ENCODE results near the gene HTRA2. TPM values are rescaled to one million over a fixed set of nuclear protein-coding genes. Genes with fewer than 3 reads are reported as not detected.

Gene HTRA2
- total RNA-seq, 2 experiments from 2014 or later: 52.2 to 87.2 TPM

DNA sequence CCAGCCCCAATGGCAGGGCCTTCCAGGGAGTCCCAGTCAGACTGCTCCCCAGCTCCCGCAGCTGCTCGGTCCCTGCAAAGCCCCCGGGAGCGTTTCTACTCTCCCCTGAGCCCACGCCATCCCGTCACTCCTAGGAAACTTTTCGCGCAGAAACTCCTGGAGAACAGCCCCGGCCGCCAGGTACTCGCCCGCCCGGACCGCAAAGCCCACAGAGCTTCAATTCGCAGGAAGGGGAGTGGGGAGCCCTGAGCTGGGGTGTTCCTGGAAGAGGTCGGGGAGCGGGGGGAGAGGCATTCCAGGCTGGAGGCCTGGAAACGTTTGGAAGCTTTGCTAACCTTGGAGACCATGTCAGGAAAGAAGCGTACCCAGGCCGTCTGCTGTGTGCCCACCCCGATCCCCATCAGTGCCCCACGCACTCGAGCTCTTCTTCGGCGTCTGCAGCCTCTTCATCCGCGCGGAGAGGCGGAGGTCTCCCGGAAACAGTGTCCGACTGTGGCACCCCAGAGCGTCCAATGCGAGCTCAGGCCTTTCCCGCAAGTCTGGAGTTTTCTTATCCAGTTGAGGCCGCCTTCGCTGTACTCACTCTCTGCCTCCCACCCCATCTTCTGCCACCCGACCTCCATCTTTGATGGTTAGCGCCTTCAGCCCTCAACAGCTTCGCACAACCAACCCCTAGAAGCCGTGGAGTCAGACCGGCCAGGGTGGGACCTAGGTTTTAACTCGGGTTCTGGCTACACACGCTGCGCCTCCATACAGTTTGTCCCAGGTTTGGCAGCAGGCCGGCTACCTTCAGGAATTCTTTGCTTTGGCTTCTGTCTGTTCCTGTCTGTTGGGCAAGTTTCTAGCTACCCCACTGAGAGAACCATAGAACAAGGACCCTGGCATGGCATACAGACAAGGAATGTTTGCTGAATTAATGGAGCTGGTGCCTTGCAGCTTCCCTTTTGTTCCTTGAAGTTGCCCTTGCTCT is 25.9 kb upstream of the HTRA2 start:
- no peaks in the 10 kb centered on the region for H3K9me3 Mint-ChIP-seq (ENCODE audit: low read depth)
- ATAC-seq (no peak), DNase-seq (no peak)
- peak overlapping the region; percentile 77 for H3K4me3 Mint-ChIP-seq
- H3K36me3 Mint-ChIP-seq: peaks cover 10% of the 10 kb centered on the region
- H3K27me3 Mint-ChIP-seq: peaks cover 37% of the 10 kb centered on the region
- peaks cover 57% of the 10 kb centered on the region for H3K4me1 Mint-ChIP-seq
- peak overlapping the region; percentile 63 for H3K27ac Mint-ChIP-seq
- CTCF ChIA-PET: interaction anchor here (0.9 to 6.9 kb wide), 17 partner anchors 10 to 354 kb away, joined by 3 to 39 read pairs (median 4); partner anchors contain the start of genes AUP1, CCDC142, DQX1 and HTRA2

DNA sequence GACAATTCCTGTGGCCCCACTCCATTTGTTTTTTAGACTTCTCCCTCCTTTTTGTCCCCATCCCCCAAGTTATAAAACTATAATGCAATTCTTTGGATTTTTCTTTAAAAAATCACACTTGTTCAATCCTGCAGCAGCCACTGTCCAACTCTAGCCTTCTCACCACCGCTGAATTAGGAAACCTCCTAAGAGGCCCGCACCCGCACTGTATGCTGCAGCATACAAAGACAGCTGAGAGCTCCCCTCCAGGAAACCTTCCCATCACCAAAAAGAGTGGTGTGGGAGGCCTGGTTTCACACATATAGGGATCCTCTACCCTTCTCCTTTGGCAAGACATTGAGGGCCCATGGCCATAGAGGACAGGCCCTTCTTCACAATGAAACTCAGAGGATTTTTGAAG is 25.1 kb upstream of the HTRA2 start:
- H3K4me3 Mint-ChIP-seq: no peak overlapping the region
- no peak overlapping the region for H3K27ac Mint-ChIP-seq
- H3K9me3 Mint-ChIP-seq (ENCODE audit: low read depth): no peaks in the 10 kb centered on the region
- H3K27me3 Mint-ChIP-seq: peaks cover 32% of the 10 kb centered on the region
- CTCF ChIA-PET: interaction anchor here (1.3 to 6.9 kb wide), 4 partner anchors 9 to 83 kb away, joined by 3 to 39 read pairs (median 22); partner anchors contain the start of genes AUP1, CCDC142, HTRA2 and TLX2
- ATAC-seq: no peak
- peaks cover 10% of the 10 kb centered on the region for H3K36me3 Mint-ChIP-seq
- no peak for DNase-seq
- H3K4me1 Mint-ChIP-seq: peaks cover 52% of the 10 kb centered on the region

DNA sequence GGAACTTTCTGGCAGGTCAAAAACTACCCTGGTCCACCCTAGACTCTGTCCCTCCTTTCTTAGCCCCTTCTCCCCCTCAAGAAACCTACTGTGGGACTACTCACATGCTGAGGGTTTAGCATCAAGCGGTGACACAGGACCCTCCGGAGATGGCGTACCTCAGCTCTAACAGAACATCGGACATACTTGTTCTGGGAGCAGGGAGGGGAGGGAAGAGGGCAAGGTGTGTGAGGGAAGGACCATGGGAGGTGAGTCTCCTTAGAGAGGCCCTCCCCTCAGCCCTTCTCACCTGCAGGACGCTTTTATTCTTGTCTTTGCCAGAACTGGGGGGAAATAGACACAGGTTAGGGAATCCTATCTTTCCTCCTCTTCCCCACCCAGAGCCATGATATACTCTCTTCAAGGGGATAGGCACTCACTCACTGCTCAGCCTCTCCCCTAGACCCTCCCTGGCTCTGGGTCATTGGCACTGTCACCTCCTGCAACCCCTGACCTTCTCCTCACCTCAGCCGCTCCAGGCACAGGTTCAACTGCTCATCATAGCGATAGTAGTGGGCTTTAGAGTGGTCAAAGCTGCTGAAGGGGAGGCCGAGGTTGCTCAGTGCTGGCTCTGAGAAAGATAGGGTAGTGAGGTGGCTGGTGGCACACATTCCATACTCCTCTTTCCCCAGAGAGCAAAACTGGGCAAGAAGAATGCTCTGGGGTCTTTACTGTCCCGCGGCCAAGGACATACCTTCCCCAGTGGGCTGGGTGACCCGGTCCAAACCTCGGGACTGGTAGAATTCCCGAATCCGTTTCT is 24.1 kb upstream of the HTRA2 start:
- no peak overlapping the region for H3K4me3 Mint-ChIP-seq
- peaks cover 55% of the 10 kb centered on the region for H3K4me1 Mint-ChIP-seq
- H3K27ac Mint-ChIP-seq: no peak overlapping the region
- peaks cover 24% of the 10 kb centered on the region for H3K27me3 Mint-ChIP-seq
- CTCF ChIA-PET: interaction anchor here (1.3 to 6.9 kb wide), 6 partner anchors 8 to 82 kb away, joined by 3 to 39 read pairs (median 15); partner anchors contain the start of genes AUP1, CCDC142, HTRA2 and TLX2
- no peaks in the 10 kb centered on the region for H3K9me3 Mint-ChIP-seq (ENCODE audit: low read depth)
- DNase-seq (no peak), ATAC-seq (no peak)
- peaks cover 10% of the 10 kb centered on the region for H3K36me3 Mint-ChIP-seq

DNA sequence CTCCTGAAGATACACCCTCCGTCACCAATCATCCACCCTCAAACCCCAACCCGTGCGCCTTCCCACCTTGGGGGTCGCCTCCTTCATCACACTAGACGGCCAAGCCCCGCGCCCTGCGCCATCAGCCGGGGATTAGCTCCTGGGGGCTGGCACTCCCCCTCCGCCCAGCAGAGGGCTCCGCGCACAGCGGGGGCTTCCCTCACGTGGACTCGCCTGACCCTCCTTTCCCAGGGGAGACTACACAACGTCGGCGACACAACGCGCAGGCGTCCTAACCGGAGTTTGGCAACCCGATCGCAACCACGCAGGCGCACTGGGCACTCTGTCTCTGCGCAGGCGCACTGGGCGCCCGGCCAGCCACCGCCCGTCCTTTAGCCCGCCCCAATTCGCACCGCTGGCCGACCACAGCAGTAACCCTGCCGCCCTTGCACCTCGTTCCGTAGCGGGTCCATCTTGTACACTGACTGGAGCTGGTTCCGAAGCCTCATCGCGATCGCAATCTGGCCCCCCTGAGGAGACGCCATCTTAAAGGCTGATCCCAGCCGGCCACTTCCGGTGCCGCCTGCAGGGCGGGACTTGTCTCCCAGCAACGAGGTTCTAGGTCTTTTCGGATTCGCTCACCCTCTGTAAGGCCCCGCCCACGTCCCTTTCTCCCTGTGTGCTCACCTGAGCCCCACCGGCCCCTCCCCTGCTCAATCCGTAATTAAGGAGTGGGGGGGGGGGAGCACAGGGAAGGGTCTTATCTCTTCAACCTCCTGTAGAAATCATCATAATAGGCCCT is 22.4 kb upstream of the HTRA2 start, which contains the start of gene PCGF1:
TSS of gene PCGF1 (minus strand) at position 551 of the 781 bp plus-strand sequence. CDS start at position 524, 27 bp downstream.
- H3K27me3 Mint-ChIP-seq: peaks cover 24% of the 10 kb centered on the region

DNA sequence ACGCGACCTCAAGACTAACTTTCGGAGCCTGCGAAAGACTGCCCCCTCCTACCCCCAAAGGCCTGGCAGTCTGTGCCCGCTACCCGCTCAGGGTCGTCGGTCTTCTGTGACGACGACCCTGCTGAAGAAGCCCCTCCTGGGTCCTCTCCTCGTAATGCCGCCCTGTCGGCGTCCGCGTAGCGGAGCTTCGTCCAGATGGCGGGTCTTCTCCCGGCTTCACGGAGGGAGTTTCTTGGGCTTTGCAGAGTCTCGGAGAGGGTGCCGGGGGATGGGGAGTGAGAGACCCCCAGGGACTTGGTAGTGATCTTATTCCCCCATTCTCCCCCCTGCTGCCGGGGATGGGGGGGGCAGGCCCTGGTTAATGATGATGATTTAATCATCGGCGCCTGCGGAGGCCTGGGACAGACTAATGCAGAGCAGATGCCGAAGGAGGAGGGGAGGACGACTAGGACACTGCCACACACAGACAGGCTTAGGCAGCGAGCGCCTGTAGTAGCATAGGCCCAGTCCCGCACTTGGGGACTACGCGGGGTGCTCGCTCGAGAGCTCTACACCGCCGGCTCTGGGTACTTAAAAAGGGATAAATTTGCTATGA is 21.7 kb upstream of the HTRA2 start:
- Mint-ChIP-seq H3K27me3 (peaks cover 26% of the 10 kb centered on the region), H3K9me3 (ENCODE audit: low read depth) (no peaks in the 10 kb centered on the region), H3K4me3 (peak overlapping the region; percentile 90), H3K36me3 (peaks cover 10% of the 10 kb centered on the region), H3K27ac (peak overlapping the region; percentile 99), H3K4me1 (peaks cover 54% of the 10 kb centered on the region)
- CTCF ChIA-PET: interaction anchor here (1.2 to 2.5 kb wide), 8 partner anchors 15 to 79 kb away, joined by 3 to 14 read pairs (median 5); partner anchors contain the start of genes CCDC142, INO80B, MRPL53 and TTC31
- ATAC-seq (no peak), DNase-seq (no peak)

More for the DNA sequence above, 22.4 kb upstream of the HTRA2 start, which contains the start of gene PCGF1:
- Mint-ChIP-seq H3K9me3 (ENCODE audit: low read depth) (no peaks in the 10 kb centered on the region), H3K27ac (peak within 1 kb of the TSS; percentile 99), H3K4me3 (peak within 1 kb of the TSS; percentile 90), H3K36me3 (peaks cover 10% of the 10 kb centered on the region), H3K4me1 (peaks cover 59% of the 10 kb centered on the region)
- DNase-seq: peak; percentile 99
- CTCF ChIA-PET: interaction anchor here (0.9 to 2.5 kb wide), 10 partner anchors 8 to 82 kb away, joined by 3 to 14 read pairs (median 4); partner anchors contain the start of genes CCDC142, INO80B, MRPL53 and TTC31
- ATAC-seq: peak; percentile 88

DNA sequence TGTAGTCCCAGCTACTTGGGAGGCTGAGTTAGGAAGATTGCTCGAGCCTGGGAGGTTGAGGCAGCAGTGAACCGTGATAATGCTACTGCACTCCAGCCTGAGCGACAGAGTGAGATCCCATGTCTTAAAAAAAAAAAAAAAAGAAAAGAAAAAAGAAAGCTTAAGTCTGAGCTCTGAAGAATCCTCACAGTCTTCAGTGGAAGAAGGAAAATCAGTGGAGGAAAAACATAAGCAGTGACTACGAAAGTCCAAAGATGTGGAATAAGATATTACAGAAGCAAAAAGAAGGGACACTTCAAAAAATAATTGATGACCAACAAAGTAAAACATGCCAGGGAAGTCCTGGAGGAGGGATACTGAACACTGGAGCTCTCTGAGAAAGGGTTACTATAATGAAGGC is 19.5 kb upstream of the HTRA2 start:
- Mint-ChIP-seq H3K9me3 (ENCODE audit: low read depth) (no peaks in the 10 kb centered on the region), H3K27me3 (peaks cover 36% of the 10 kb centered on the region), H3K27ac (no peak overlapping the region), H3K4me3 (no peak overlapping the region), H3K4me1 (peaks cover 46% of the 10 kb centered on the region), H3K36me3 (peaks cover 3% of the 10 kb centered on the region)
- ATAC-seq (no peak), DNase-seq (no peak)
- CTCF ChIA-PET: interaction anchor here (0.6 to 2.3 kb wide), 5 partner anchors 10 to 37 kb away, joined by 3 to 6 read pairs (median 4); partner anchors contain the start of genes CCDC142, LBX2, MRPL53 and TTC31

DNA sequence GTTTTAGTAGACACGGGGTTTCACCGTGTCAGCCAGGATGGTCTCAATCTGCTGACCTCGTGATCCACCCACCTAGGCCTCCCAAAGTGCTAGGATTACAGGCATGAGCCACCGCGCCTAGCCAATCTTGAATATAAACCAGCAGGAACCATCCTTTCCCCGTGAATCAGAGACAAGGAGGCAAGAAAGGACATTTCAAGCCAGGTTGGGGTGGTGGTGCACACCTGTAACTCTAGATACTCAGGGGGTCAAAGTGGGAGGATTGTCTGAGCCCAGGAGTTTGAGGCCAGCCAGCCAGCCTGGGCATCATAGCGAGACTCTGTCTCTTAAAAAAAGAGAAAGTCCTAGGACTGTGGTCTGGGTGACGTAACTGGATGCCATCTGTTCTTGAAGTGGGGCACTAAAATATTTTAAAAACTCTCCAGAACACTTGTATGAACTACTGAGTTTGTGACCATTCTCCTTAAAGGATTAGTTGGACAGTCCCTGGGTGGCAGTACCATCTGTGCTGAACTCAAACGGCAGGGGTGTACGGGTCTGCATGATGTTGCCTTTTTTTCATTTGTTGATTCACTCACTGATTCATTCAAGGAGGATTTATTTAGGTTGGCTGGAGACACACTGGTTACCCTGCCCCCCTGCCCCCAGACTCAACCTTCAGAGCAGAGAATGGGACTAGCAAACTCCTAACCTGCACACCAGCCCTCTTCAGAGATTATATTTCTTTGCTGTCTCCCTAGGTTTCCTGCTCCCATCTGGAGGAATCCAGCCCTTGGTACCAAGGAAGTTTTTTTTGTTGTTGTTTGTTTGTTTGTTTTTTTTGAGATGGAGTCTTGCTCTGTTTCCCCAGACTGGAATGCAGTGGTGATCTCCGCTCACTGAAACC is 18.4 kb upstream of the HTRA2 start:
- Mint-ChIP-seq H3K4me3 (no peak overlapping the region), H3K27me3 (peaks cover 45% of the 10 kb centered on the region), H3K9me3 (ENCODE audit: low read depth) (no peaks in the 10 kb centered on the region), H3K27ac (no peak overlapping the region), H3K36me3 (peaks cover 3% of the 10 kb centered on the region), H3K4me1 (peaks cover 48% of the 10 kb centered on the region)
- CTCF ChIA-PET: interaction anchor here (4.2 kb wide), 1 partner anchor 7 kb away, joined by 21 read pairs; no protein-coding TSS in a partner anchor
- ATAC-seq (no peak), DNase-seq (no peak)

DNA sequence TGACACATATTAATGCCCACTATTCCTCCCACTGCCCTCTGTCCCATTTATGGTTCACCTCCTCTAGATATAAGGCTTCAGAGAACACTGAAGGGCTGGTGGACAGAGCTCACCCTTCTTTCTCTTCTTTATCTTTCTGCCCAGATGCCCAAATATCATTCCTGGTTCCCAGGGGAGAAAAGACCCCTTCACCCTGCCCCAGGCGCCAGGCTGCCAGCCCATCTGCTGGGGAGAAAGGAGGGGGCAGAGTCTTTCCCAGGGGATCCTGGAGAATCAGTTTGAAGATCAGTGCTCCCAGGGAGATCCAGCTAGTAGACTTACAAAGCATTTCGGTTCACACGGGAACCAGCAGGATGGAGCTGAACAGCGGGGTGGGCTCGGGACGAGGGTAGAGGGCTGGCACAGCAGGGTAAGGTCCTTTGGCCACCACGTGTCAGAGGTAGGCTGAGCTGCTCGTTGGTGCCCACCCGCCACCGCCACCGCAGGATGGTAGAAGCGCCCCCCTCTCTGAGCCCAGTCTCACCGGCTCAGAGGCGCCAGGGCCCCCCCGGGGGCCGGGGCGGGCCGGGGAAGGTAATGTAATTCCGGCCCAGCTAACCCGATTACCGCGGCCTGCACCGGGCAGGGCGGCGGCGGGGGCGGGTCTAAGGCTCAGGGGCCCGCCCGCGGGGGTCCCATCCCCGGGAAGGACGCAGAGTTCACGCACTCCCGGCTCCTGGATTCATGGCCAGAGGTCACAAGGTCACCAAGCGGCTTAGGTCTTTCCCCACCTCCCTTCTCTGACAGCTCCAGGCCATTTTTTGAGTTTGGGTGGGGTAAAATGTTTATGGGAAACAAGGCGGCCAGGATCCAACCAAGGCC is 16.8 kb upstream of the HTRA2 start:
- no peak for DNase-seq
- Mint-ChIP-seq H3K4me1 (peaks cover 45% of the 10 kb centered on the region), H3K27ac (no peak overlapping the region), H3K4me3 (peak overlapping the region; percentile 46), H3K36me3 (peaks cover 5% of the 10 kb centered on the region), H3K27me3 (peaks cover 62% of the 10 kb centered on the region), H3K9me3 (ENCODE audit: low read depth) (no peaks in the 10 kb centered on the region)
- no peak for ATAC-seq
- CTCF ChIA-PET: interaction anchor here (0.7 to 4.2 kb wide), 5 partner anchors 9 to 53 kb away, joined by 3 to 21 read pairs (median 4); partner anchors contain the start of gene LBX2

DNA sequence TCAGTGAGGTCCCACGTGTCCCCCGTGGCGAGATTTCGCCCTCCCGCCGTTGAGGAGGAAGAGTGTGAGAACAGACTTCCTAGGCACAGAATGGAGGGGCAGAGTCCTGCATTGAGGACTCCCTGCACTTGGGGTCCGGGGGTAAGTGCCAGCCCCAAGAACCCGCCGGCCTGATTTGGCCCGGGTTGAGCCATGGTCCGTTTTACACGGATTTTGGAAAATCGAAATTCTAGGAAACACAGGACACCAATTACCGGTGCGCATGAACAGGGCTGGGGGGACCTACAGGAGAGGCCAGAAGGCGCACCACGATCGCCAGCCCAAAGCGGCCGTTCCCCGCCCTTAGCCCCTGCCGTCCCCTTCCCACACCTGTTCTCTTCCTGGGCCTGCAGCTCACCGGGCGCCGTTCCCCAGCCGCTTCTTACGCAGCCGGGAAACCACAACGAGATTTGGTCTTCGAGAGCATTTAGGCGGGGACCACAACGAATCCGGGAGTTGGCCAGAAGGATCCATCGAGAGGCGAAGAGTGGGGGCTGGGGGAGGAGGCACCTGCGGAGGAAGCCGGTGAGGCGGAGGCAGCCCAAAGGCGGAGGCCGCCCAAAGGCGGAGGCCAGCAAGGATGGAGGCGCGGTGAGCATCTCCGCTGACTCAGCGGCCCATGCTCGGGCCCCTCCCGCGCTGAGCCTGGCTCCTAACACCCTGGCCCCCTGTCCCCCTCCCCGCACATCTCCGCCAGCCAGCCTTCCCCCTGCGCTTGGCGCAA is 15.9 kb upstream of the HTRA2 start:
- Mint-ChIP-seq H3K9me3 (ENCODE audit: low read depth) (no peaks in the 10 kb centered on the region), H3K27me3 (peaks cover 70% of the 10 kb centered on the region), H3K4me1 (peaks cover 39% of the 10 kb centered on the region), H3K4me3 (peak overlapping the region; percentile 46), H3K36me3 (peaks cover 5% of the 10 kb centered on the region), H3K27ac (no peak overlapping the region)
- ATAC-seq: peak; percentile 44
- no peak for DNase-seq
- CTCF ChIA-PET: interaction anchor here (0.8 to 4.2 kb wide), 8 partner anchors 10 to 73 kb away, joined by 3 to 21 read pairs (median 4); partner anchors contain the start of genes DQX1 and LBX2
